Adipose tissue (tissue), 3 donors: ENCODE data around the gene GGNBP2. TPM values are rescaled to one million over a fixed set of nuclear protein-coding genes. Genes with fewer than 3 reads are reported as not detected.
A peak's percentile ranks its signal among the peaks of the same experiment; 100 is the strongest.

ENCODE experiments used
- H3K27ac ChIP-seq: one replicate; pipeline ENCODE4 v1.5.1; 2013; ENCODE audit warnings: low read depth, low read length
- WGBS, 3 donors: extraction: QIAGEN DNeasy Blood & Tissue Kit; methylation state at CpG; one replicate each; pipeline ENCODE4 v1.1.7; 2013; 5-methylcytosine and 5-hydroxymethylcytosine counted together
- polyA plus RNA-seq, 3 donors: library from polyadenylated mRNA; stranded (reverse); fragments of 200-250 nt; gene quantifications; one replicate each; pipeline ENCODE4 v1.2.3, GENCODE V29; 2013
- donor health status: healthy with polysubstance abuse.
- donor health status: Bipolar disorder and iron deficiency.
- donor health status: healthy.

GGNBP2 gene
- polyA plus RNA-seq, 3 donors = 34.8 to 57.7 (median 41.9) TPM

DNA sequence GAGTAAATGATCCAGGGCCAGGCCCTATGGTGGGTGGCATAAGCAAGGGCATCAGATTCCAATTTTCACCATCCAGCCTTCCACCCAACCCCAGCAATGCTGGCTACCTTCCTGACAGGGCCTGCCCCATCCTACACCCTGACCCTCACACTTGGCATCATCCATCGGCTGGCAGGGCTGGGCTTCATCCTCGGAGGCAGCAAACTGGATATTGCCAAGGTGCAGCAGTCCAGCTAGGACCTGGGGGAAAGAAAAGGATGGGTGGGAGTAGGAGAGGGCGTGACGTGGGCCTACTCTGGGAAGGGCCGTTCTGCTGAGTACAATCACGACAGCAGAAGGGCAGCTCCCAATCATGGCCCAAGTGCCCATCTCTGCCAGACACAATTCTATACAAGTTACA is 33.5 kb upstream of the GGNBP2 start:
- WGBS, 3 donors = 90 to 93% (median 91%) methylated on average over 6 of the region's 6 CpGs
- H3K27ac ChIP-seq = no peak overlapping the region

DNA sequence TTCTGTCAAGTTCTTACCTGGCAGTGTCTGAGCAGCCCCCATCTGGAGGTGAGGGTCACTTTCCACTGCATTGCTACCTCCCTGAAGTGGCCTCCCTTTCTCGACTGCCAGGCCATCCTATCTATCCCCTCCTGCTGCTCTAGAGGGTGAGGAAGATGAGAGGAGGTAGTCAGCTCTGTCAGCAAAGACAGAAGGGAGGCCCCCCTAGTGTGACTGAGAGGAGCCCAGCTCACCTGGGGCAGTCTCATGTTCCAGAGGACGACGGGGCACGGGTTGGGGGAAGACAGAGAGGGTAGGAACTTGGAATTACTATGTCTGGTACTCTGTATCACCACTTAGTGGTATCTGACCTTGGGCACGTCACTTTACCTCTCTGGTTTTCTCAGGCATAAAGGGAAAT is 32.1 kb upstream of the GGNBP2 start:
- H3K27ac ChIP-seq = no peak overlapping the region
- 73 to 92% (median 88%) methylated on average over 5 of the region's 5 CpGs for WGBS, 3 donors

DNA sequence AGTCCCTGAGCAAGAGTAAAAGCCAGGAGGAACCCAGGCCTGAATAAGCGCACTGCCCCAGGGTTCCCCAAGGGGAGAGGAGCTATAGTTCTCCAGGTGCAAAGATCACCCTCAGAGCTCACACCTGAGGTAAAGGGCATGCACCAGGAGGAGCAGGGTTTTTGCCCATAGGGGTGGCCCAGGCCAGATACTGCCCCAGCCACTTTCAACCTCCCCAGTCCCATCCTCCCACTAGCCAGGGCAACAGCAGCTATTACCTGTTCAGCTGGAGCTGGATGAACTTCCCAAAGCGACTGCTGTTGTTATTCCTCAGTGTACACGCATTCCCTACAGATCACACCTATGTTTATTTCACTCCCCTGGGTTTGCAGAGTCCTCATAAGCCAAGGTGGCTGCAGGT is 29.9 kb upstream of the GGNBP2 start:
- 93 to 100% (median 95%) methylated on average over 3 of the region's 3 CpGs for WGBS, 3 donors

DNA sequence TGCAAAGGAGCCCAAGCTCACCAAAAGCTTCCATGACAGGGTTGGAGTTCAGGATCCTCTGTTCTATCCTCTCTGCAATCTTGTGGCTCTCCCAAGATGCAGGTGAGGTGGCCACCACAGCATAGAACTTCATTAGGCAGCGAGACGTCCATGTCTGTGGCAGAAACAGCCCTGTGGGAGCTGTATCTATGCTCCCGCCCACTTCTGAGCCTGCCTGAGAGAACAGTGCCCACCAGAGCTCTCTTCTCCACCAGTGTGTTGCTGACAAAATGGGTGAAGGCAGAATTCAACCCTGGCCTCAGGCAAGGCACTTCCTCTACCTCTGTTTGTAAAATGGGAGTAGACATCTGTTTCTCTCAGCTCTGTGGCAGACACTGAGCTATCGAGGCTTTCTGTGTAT is 28.9 kb upstream of the GGNBP2 start:
- 87 to 94% (median 93%) methylated on average over 4 of the region's 4 CpGs for WGBS, 3 donors
- no peak overlapping the region for H3K27ac ChIP-seq

More for the DNA sequence above, 29.9 kb upstream of the GGNBP2 start:
- no peak overlapping the region for H3K27ac ChIP-seq

DNA sequence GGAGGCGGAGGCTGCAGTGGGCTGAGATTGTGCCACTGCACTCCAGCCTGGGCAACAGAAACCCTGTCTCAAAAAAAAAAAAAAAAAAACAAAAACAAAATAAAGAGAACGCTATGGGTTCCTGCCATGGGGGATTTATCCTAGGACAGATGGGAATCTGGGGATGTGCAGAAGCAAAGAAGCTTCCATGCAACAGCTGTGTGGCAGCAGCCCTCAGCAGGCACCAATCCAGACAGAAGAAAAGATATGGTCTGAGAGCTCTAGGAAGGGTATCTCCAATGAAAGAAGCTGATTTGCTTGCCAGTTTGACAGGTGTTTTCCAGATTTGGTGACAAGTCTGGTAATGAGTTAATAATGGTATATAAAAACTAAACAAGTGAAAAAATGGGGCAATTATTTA is 21.6 kb upstream of the GGNBP2 start:
- no peak overlapping the region for H3K27ac ChIP-seq
- 96 to 100% (median 98%) methylated on average over 2 of the region's 2 CpGs for WGBS, 3 donors

DNA sequence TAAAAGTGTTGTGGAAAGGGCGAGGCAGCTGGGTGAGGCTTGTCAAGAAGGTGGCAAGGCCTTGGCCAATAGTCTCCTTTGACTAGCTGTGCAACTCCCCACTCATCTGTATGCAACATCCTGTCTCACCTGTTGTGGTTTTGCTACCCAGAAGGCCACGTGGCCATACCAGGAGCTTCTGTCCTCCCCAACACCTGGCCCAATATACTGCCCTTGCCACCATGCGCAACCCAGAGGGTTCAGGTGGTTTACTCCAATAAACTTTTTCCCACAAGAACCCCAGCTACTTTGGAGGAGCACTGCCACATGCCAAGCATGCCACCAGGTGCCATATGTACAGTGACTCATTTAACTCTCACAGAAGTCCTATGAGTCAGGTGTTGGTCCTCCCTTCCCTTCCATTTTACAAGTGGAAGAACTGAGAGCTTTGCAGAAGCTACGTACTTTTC is 20.3 kb upstream of the GGNBP2 start:
- WGBS, 3 donors = 85 to 96% (median 91%) methylated on average over 4 of the region's 4 CpGs
- H3K27ac ChIP-seq = no peak overlapping the region

DNA sequence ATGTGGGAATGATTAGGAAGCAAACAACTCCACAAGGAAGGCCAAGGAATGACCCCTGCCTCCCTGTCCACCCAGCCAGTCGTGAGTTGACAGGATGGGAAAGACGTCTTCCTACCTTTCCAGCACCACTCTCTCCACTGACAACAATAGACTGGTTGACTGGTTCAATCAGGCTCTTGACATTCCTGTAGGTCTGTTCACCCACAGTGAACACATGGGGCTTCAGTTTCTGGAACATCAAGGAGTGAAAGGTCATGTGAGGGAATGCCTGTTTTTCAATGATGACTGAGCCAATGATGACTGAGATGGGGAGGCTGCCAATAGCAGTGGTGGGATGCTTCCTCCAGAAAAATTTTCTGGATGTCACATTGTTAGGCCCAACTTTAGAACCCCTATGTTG is 19.6 kb upstream of the GGNBP2 start:
- no peak overlapping the region for H3K27ac ChIP-seq
- WGBS, 3 donors = 92 to 98% (median 94%) methylated on average over 2 of the region's 2 CpGs

DNA sequence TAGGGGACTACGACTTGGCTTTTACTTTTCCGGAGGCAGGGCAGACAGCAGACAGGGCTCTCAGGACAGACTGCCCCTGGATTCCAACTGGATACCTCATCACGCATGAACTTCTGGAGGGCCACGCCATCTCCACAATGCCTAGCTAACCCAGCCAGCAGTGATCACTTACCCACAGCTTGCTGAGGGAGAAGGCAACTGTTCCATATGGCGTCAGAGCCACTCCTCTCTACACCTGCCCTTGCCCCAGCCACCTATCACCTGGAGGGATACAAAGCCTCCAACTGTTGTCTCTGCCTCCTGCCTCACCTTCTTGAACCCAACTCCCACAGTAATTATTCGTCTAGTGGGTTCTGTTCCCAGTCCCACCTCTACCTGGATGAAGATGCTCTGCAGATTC is 18.8 kb upstream of the GGNBP2 start:
- no peak overlapping the region for H3K27ac ChIP-seq
- 92 to 96% (median 94%) methylated on average over 6 of the region's 6 CpGs for WGBS, 3 donors

DNA sequence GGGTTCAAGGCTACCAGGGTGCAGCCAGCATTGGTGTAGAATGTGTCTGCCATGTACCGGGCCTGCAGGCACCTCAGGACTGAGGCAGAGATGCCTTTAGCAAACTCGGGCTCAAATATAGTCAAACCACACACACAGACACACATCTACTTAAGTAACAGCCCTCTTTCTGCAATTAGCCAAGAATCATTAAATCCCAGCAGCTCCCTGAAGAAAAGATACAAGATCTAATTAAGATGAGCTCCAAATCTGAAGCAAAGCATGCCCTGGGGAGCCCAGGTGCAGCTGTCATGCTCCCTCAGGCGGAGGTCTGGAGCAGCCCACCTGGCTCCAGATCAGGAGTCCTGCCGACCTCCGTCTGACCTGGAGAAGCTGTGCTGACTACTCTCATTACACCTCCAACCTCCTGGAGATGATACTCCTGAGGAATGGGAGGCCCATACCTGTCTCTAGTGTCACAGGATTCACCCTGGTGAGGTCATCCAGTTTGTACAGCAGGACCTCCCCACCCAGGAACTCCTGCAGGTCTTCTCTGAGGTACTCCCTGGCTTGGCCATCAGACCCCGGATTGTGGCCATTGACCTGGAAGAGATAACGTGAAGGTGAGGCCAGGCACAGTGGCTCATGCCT is 17.0 kb upstream of the GGNBP2 start:
- H3K27ac ChIP-seq = no peak overlapping the region
- 93 to 95% (median 93%) methylated on average over 7 of the region's 7 CpGs for WGBS, 3 donors

DNA sequence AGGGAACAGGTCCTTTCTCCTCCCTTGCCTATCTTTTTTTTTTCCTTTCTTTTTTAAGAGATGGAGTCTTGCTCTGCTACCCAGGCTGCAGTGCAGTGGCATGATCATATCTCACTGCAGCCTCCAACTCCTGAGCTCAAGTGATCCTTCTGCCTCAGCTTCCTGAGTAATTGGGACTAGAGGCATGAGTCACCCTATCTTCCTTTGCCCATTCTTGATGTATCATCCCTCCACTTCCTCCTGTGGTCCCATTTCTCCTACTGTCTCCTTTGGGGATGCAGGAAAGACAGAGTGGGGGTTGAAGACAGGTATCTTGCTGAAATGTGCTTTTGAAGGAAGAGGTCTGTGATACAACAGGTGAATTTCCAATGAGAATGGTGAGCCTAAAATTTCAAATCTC is 15.6 kb upstream of the GGNBP2 start:
- H3K27ac ChIP-seq = no peak overlapping the region

DNA sequence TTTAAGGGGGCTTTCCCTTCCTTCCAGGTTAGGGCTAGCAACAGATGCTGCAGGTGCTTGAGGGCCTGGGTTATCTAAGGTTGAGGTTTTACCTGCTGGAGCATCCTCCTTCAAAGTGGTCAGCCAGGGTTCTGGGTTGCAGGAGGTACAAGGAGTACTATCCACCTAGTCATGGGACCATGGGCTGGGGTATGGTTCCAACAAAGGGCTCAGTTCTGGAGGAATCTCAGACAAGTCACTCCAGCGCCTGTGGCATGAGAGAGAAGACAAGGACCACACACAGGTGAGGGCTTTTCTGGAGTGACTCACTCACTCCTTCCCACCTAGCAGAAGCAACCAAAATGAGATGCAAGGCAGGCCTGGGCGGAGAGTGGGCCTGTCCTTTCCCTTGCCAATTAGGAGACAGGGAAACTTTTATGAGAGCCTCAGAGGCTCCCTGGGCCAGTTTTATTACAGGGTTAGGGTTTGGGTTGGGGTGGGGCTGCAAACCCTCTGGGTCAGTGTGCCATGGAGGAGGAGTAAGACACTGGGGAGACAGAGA is 12.2 kb upstream of the GGNBP2 start:
- H3K27ac ChIP-seq = no peak overlapping the region
- WGBS, 3 donors = 95 to 96% (median 95%) methylated on average over 2 of the region's 2 CpGs

DNA sequence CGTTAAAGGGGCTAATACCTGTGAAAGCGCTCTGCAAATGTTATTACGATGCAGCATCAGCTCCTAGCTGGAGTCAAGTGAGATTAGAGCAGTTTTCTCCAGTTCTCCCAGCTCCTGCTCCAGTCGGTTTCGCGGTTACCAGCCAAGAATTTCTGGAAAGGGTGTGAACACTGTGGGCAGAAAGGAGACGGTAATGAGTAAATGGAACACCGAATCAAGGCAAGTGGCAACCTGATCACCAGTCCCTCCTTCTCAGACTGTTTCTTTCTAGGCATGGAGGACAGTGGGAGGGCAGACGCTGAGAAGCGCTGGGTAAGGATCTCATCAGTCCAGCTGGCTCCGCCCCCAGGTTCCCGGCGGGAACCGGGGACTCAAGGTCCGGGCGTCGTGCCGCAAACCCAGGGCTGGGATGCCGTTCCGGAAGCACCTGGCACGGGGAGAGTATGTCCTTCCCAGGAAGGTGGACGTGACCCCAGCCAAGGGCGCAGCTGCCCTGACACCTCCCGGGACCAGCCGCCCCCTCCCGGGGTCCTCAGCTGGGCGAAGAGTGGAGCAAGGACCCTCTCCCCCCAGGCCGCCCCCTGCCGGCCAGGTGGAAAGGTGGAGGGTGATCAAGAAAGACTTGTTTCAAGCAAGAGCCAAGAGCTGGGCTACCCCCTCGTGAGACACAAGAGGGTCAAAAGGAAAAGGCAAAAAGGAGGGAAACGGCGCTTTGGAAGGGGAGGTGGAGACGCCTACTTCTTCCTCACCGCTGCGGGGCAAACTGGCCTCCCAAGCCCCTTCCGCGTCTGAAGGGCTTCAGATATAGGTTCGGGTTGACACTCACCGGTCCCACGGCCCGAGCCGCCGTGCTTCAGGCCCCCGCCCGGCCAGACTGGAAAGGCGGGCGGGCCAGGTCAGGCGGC is 10.5 kb upstream of the GGNBP2 start:
- no peak overlapping the region for H3K27ac ChIP-seq
- WGBS, 3 donors = 6 to 8% (median 8%) methylated on average over 45 to 48 of the region's 48 CpGs

DNA sequence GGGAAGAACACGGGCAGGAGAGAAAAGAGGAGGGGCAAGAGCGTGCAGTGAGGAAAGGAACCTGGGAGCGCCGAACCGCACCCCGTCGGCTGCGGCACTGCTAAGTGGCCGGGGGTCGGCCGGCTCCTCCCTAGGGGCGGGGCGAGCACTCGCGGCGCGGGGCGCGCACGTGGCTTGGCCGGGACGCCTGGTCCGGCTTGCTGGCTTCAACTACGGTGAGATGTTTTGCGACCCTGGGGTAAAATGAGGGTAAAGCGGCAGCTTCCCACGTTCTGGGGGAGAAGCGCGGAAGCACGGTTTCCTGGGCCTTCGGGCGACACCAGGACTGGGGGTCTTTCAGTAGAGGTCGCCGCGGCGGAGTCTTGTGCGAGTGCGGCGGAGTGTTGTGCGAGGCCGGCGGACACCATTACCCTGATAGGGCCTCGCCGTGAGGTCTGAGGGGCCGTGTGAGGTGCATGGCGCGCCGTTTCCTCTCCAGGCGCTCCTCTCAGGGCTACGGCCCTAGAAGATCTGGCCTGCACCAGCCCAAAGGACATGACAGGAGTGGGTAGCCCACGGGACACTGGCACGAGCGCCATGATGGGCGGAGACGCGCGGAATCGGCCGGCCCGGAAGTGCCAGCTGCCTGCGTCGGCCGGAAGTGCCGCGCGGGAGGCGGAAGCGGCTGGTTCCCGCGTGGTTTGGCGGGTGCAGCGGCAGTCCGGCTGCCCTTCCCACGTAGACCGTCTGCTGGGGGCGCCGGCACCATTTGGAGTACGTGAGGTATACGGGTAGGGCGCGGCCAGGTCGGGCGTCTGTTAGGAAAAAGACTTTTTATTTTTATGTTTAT is 9.7 kb upstream of the GGNBP2 start, which contains the start of the genes MYO19 and PIGW:
Gene MYO19, minus strand, starts transcription at position 29 of the 829 bp plus-strand sequence. CDS start 2,330 bp downstream, outside the sequence.
Gene PIGW, plus strand, starts transcription at position 148 of the 829 bp plus-strand sequence. CDS start 2,115 bp downstream, outside the sequence.
- H3K27ac ChIP-seq = peak within 1 kb of the TSS; percentile 97
- 0% methylated on average over 77 to 83 of the region's 83 CpGs for WGBS, 3 donors

DNA sequence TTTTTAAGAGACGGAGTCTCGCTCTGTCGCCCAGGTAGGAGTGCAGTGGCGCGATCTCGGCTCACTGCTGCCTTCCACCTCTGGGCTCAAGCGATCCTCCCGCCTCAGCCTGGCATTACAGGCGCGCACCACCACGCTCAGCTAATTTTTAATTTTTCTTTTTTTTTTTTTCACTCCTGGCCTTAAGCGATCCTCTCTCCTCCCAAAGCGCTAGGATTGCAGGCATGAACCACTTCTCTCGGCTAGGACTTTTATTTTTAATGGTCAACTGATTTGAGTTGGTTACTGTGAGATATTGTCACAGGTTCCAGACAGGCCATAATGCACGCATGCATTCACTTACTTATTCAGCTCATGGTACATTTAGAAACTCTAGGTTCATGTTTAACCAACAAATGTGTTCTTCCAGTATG is 9.0 kb upstream of the GGNBP2 start:
- 6 to 10% (median 9%) methylated on average over 15 of the region's 15 CpGs for WGBS, 3 donors
- H3K27ac ChIP-seq = no peak overlapping the region

DNA sequence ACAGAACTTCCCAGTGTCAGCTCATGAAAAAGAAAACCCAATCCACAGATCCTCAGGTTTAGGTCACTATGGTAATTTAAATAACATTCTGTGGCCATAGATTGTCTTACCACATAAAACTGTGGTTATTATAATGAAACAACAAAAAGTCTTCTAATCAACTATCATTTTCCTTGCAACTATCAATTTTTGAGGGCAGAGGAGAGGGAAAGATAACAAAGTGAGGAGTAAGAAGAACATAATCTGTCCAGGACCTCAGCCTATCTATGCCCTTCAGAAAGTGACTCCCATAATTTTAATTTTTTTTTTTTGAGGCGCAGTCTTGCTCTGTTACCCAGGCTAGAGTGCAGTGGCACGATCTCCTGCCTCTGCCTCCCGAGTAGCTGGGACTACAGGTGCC is 4.0 kb upstream of the GGNBP2 start:
- H3K27ac ChIP-seq = no peak overlapping the region
- WGBS, 3 donors = 96 to 98% (median 97%) methylated on average over 3 of the region's 3 CpGs

DNA sequence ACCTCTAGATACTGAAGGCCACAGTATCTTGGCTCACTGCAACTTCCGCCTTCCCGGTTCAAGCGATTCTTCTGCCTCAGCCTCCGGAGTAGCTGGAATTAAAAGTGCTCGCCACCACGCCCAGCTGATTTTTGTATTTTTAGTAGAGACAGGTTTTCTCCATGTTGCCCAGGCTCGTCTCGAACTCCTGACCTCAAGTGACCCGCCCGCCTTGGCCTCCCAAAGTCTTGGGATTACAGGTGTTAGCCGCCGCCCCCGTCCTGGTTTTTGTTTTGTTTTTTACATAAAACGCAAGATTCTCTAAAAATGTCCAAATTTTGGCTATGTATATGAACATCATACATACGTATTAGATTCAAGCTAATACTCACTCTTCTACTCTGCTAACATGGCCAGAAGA is 2.0 kb upstream of the GGNBP2 start:
- WGBS, 3 donors = 94 to 95% (median 95%) methylated on average over 15 of the region's 15 CpGs
- H3K27ac ChIP-seq = no peak overlapping the region

DNA sequence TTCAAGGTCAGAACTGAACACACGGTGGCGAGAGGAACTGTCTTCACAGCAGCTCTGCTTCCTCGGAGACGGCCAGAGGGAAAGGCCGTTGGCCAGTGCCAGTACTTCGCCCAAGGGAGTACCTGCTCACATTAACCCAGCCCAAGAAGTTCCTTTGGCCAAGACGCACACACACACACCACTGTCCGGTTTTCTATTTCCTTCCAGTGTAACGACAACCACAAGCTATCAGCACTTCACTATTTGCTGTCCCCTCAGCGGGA is 744 bp upstream of the GGNBP2 start:
- peak overlapping the region; percentile 87 for H3K27ac ChIP-seq
- WGBS, 3 donors = 1% methylated on average over 10 of the region's 10 CpGs

DNA sequence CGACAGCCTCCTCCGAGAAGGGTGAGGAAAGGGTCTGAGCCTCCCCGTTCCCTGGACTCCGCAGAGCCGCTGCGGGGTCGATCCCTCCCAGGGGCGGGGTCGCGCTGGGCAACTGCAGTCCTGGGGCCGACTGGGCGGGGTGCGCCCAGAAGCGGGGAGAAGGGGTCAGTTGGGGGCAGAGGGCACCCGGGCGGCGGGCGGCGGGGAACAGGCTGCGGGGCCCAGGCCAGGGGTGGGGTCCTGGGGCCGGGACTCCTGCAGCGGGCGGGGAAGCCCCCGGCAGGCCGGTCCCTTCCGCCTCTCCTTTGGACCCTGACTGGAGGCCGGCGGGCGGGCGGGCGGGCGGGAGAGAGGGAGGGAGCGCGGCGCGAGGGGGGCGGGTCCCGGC is 352 bp downstream of the GGNBP2 start:
- H3K27ac ChIP-seq = peak overlapping the region; percentile 87
- WGBS, 3 donors = 0 to 1% (median 0%) methylated on average over 22 to 38 of the region's 38 CpGs
